OCI-LY3 (cell line): ENCODE data around the gene UGT3A2.

ENCODE experiments used
- H2AFZ ChIP-seq: fragments of 200-600, 300-600 bp; shearing (Covaris generic); 2 replicates; pipeline ENCODE4 v1.6.0; 2014; ENCODE audit warnings: antibody characterized with exemption, low read depth, low read length
- H3K27ac ChIP-seq: fragments of 200-600, 300-600 bp; sonication (generic); 2 replicates; pipeline ENCODE4 v1.5.1; 2014; ENCODE audit warnings: mild to moderate bottlenecking, low read length, moderate library complexity, mixed read lengths
- H3K27me3 ChIP-seq: fragments of 200-600, 300-600 bp; sonication (generic); 2 replicates; pipeline ENCODE4 v1.6.1; 2014; ENCODE audit warnings: low read depth, low read length, mixed read lengths
- H3K36me3 ChIP-seq: fragments of 200-600, 300-600 bp; sonication (generic); replicated peaks from 2 replicates; pipeline ENCODE3; 2014; ENCODE audit warnings: low read depth, low read length, mixed read lengths
- H3K4me1 ChIP-seq: fragments of 300-600, 200-600 bp; sonication (generic); 2 replicates; pipeline ENCODE4 v1.6.1; 2014; ENCODE audit warnings: low read length, mixed read lengths
- H3K4me2 ChIP-seq: fragments of 200-600, 300-600 bp; sonication (generic); 2 replicates; pipeline ENCODE4 v1.6.1; 2014; ENCODE audit warnings: low read length, mixed read lengths
- H3K4me3 ChIP-seq: fragments of 300-600, 200-600 bp; sonication (generic); 2 replicates; pipeline ENCODE4 v1.5.1; 2014; ENCODE audit warnings: antibody characterized with exemption, mild to moderate bottlenecking, low read length, moderate library complexity
- H3K79me2 ChIP-seq: fragments of 300-600, 200-600 bp; shearing (Covaris generic); 2 replicates; pipeline ENCODE4 v1.6.1; 2014; ENCODE audit warnings: mild to moderate bottlenecking, low read length, mixed read lengths
- H3K9ac ChIP-seq: fragments of 300-600, 200-600 bp; shearing (Covaris generic); 2 replicates; pipeline ENCODE4 v1.6.0; 2014; ENCODE audit warnings: mild to moderate bottlenecking, low read length, moderate library complexity
- H3K9me3 ChIP-seq: fragments of 200-600, 300-600 bp; shearing (Covaris generic); 2 replicates; pipeline ENCODE4 v1.6.1; 2014; ENCODE audit warnings: low read length, mixed read lengths; ENCODE audit not compliant: insufficient read depth
- H4K20me1 ChIP-seq: fragments of 200-600, 300-600 bp; sonication (generic); 2 replicates; pipeline ENCODE4 v1.6.1; 2016; ENCODE audit warnings: low read length, mixed read lengths; ENCODE audit not compliant: insufficient read depth
- CTCF ChIP-seq: fragments of 200-600, 300-600 bp; sonication (generic); IDR thresholded peaks from 2 replicates; pipeline ENCODE4 v1.5.1; 2014; ENCODE audit warnings: antibody characterized with exemption, low read length, low read depth
- EZH2phosphoT487 ChIP-seq: fragments of 200-600 bp; shearing (Covaris generic); IDR thresholded peaks from 2 replicates; pipeline ENCODE4 v1.6.1; 2018; ENCODE audit warnings: antibody characterized with exemption, mixed run types, low read depth

UGT3A2 gene

DNA sequence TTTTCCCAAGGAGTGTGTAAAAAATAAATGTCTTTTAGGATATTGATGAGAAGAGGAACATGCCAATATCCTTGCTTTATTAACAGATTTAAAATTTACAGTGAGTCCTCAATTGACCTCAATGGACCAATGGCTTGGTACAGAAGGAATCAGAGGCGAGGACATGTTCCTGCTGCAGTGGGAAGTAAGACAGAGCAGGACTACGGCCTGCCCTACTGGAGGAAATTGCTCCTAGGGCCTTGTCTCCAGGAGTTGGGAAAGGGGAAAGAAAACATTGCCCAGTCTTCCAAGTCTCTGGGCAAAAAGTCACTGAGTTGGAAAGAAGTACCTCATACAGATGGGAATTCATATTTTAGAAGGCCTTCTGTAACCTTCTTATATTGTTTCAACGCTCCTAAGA, 33.1 kb upstream of the UGT3A2 start:
- no peak overlapping the region for H3K4me2 ChIP-seq
- no peak overlapping the region for H3K9ac ChIP-seq
- no peaks in the 10 kb centered on the region for H3K4me1 ChIP-seq
- no peak overlapping the region for H3K4me3 ChIP-seq
- TF ChIP-seq CTCF (no peak), EZH2phosphoT487 (no peak)
- H2AFZ ChIP-seq: no peak overlapping the region
- H3K27ac ChIP-seq: no peak overlapping the region
- H3K27me3 ChIP-seq: no peaks in the 10 kb centered on the region
- H4K20me1 ChIP-seq: no peaks in the 10 kb centered on the region
- no peaks in the 10 kb centered on the region for H3K36me3 ChIP-seq
- H3K9me3 ChIP-seq: no peaks in the 10 kb centered on the region
- no peaks in the 10 kb centered on the region for H3K79me2 ChIP-seq

GRCh38 chr5:36096486-36096885, 29.8 kb upstream of the UGT3A2 start:
- Histone ChIP-seq H4K20me1 (no peaks in the 10 kb centered on the region), H3K27me3 (no peaks in the 10 kb centered on the region), H3K4me1 (no peaks in the 10 kb centered on the region), H3K27ac (no peak overlapping the region), H3K9ac (no peak overlapping the region), H2AFZ (no peak overlapping the region), H3K36me3 (no peaks in the 10 kb centered on the region), H3K9me3 (no peaks in the 10 kb centered on the region), H3K4me3 (no peak overlapping the region), H3K4me2 (no peak overlapping the region), H3K79me2 (no peaks in the 10 kb centered on the region)
- no peak for TF ChIP-seq CTCF
- no peak for TF ChIP-seq EZH2phosphoT487

DNA sequence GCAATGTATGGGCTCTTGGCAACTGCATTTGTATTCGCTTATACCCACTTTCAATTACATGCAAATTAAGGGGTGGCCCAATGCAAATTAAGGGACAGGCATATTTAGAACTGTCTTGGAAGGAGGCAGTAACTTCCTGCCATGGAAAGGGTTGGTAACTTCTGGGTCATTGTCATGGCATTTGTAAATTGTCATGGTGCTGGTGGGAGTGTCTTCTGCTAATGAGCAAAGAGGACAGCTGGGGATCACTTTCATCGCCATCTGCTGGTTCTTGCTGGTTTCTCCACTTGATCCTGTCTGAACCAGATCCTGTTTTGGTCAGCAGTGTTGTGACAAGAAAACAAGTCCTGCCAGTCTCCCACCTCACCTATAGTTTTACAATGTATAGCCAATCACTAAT, 23.3 kb upstream of the UGT3A2 start:
- no peaks in the 10 kb centered on the region for H4K20me1 ChIP-seq
- H3K27ac ChIP-seq: no peak overlapping the region
- H3K9ac ChIP-seq: no peak overlapping the region
- no peak overlapping the region for H3K4me3 ChIP-seq
- no peak overlapping the region for H2AFZ ChIP-seq
- no peaks in the 10 kb centered on the region for H3K9me3 ChIP-seq
- no peaks in the 10 kb centered on the region for H3K79me2 ChIP-seq
- no peaks in the 10 kb centered on the region for H3K36me3 ChIP-seq
- no peak overlapping the region for H3K4me2 ChIP-seq
- no peaks in the 10 kb centered on the region for H3K27me3 ChIP-seq
- H3K4me1 ChIP-seq: no peaks in the 10 kb centered on the region
- peak; percentile 26 for TF ChIP-seq CTCF
- TF ChIP-seq EZH2phosphoT487: no peak

DNA sequence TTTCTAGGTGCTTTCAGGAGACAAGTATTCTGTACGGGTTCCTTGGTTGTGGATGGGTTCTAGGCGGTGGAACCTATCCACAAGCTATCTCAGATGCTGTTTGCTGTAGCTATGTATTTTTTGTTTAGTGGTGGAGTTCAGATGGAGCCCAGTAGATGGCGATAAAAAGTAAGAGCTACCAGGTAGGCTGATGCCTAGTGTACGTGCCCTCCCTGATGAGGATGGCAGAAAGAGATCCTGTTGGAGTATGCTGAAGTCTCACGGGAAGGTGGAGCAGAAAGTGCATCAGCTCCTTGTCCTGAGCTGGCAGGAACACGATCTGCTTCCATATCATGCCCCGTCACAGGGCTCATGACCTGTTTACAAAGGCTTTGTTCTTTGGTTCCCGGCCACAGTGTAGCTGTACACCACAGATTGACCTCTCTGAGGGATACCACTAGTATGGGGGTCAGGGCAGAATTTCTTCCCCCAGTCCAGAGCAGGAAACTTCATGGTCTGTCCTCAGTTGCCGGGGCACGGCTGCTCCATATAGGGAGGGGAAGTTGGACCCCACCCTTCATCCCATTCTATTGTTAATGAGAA, 12.6 kb upstream of the UGT3A2 start:
- Histone ChIP-seq H3K27ac (no peak overlapping the region), H3K79me2 (no peaks in the 10 kb centered on the region), H3K4me3 (peak overlapping the region; percentile 69), H2AFZ (peak overlapping the region; percentile 97), H3K27me3 (no peaks in the 10 kb centered on the region), H4K20me1 (no peaks in the 10 kb centered on the region), H3K9me3 (no peaks in the 10 kb centered on the region), H3K4me1 (peaks cover 4% of the 10 kb centered on the region; the same call in 1 of the 2 replicates), H3K9ac (no peak overlapping the region), H3K36me3 (no peaks in the 10 kb centered on the region), H3K4me2 (peak overlapping the region; percentile 85)
- TF ChIP-seq CTCF (peak; percentile 62), EZH2phosphoT487 (no peak)
